ENCODE measurements around the gene SCAMP2. TPM values are rescaled to one million over a fixed set of nuclear protein-coding genes. Genes with fewer than 3 reads are reported as not detected.
A peak's percentile ranks its signal among the peaks of the same experiment; 100 is the strongest.

Gene SCAMP2
- total and polyA plus RNA-seq, 5 donors from 2014 or later: 107 to 194 (median 152) TPM

GRCh38 chr15:74821790-74822158 lies 51.4 kb downstream of the SCAMP2 start:
- no peak overlapping the region for H3K4me3 Mint-ChIP-seq
- H3K9me3 Mint-ChIP-seq: peaks cover 0 to 2% (median 0%) of the 10 kb centered on the region in 7 donors
- peaks cover 0 to 15% (median 2%) of the 10 kb centered on the region in 4 donors for H3K4me1 Mint-ChIP-seq
- Histone ChIP-seq H3K36me3 (ENCODE audit: control insufficient read depth, insufficient read depth, low read length) (no peaks in the 10 kb centered on the region), H3K27me3 (ENCODE audit: control insufficient read depth, insufficient read depth, low read length) (no peaks in the 10 kb centered on the region), H3K4me3 (ENCODE audit: low read depth, low read length) (no peak overlapping the region), H3K4me1 (ENCODE audit: control insufficient read depth, insufficient read depth, low read length, poor library complexity, severe bottlenecking) (peaks cover 4% of the 10 kb centered on the region), H3K9me3 (ENCODE audit: control insufficient read depth in 2 of 2, low read length in 2 of 2) (no peaks in the 10 kb centered on the region), H3K27ac (ENCODE audit: insufficient read depth, low read length, poor library complexity, severe bottlenecking) (no peak overlapping the region)
- no peak for ATAC-seq (ENCODE audit: low read depth in 2 of 2)
- no peak overlapping the region for H3K27ac Mint-ChIP-seq
- H3K36me3 Mint-ChIP-seq: no peaks in the 10 kb centered on the region
- peaks cover 12% of the 10 kb centered on the region for H3K27me3 Mint-ChIP-seq
- no peak for DNase-seq

- no peak overlapping the region for H3K27ac ChIP-seq (ENCODE audit: insufficient read depth, low read length, poor library complexity, severe bottlenecking)
- no peaks in the 10 kb centered on the region for H3K9me3 Mint-ChIP-seq
- ATAC-seq (ENCODE audit: low read depth in 2 of 2): no peak
These were observed 51.9 kb downstream of the SCAMP2 start for GRCh38 chr15:74821091-74821789.

GRCh38 chr15:74820056-74820455 lies 53.1 kb downstream of the SCAMP2 start:
- peaks cover 0 to 14% (median 2%) of the 10 kb centered on the region in 4 donors for H3K4me1 Mint-ChIP-seq
- Histone ChIP-seq H3K4me3 (ENCODE audit: low read depth, low read length) (no peak overlapping the region), H3K27ac (ENCODE audit: insufficient read depth, low read length, poor library complexity, severe bottlenecking) (no peak overlapping the region), H3K4me1 (ENCODE audit: control insufficient read depth, insufficient read depth, low read length, poor library complexity, severe bottlenecking) (peaks cover 4% of the 10 kb centered on the region), H3K27me3 (ENCODE audit: control insufficient read depth, insufficient read depth, low read length) (no peaks in the 10 kb centered on the region), H3K9me3 (ENCODE audit: control insufficient read depth in 2 of 2, low read length in 2 of 2) (no peaks in the 10 kb centered on the region), H3K36me3 (ENCODE audit: control insufficient read depth, insufficient read depth, low read length) (no peaks in the 10 kb centered on the region)
- no peak for ATAC-seq (ENCODE audit: low read depth in 2 of 2)
- H3K27me3 Mint-ChIP-seq: peaks cover 11% of the 10 kb centered on the region
- H3K9me3 Mint-ChIP-seq: no peaks in the 10 kb centered on the region
- peak overlapping the region in 1 of 3 donors; percentile 25 for H3K27ac Mint-ChIP-seq
- H3K36me3 Mint-ChIP-seq: no peaks in the 10 kb centered on the region
- no peak for DNase-seq
- no peak overlapping the region for H3K4me3 Mint-ChIP-seq

More at GRCh38 chr15:74821091-74821789, 51.9 kb downstream of the SCAMP2 start:
- no peaks in the 10 kb centered on the region for H3K9me3 ChIP-seq (ENCODE audit: control insufficient read depth in 2 of 2, low read length in 2 of 2)
- H3K27me3 ChIP-seq (ENCODE audit: control insufficient read depth, insufficient read depth, low read length): no peaks in the 10 kb centered on the region
- peaks cover 11% of the 10 kb centered on the region for H3K27me3 Mint-ChIP-seq
- peaks cover 4% of the 10 kb centered on the region for H3K4me1 ChIP-seq (ENCODE audit: control insufficient read depth, insufficient read depth, low read length, poor library complexity, severe bottlenecking)
- H3K27ac Mint-ChIP-seq: peak overlapping the region in 1 of 3 donors; percentile 29
- H3K36me3 ChIP-seq (ENCODE audit: control insufficient read depth, insufficient read depth, low read length): no peaks in the 10 kb centered on the region
- peaks cover 0 to 15% (median 2%) of the 10 kb centered on the region in 4 donors for H3K4me1 Mint-ChIP-seq
- no peak overlapping the region for H3K4me3 Mint-ChIP-seq
- no peak overlapping the region for H3K4me3 ChIP-seq (ENCODE audit: low read depth, low read length)
- no peaks in the 10 kb centered on the region for H3K36me3 Mint-ChIP-seq
- no peak for DNase-seq

GRCh38 chr15:74817370-74817737 lies 55.8 kb downstream of the SCAMP2 start:
- no peaks in the 10 kb centered on the region for H3K27me3 ChIP-seq (ENCODE audit: control insufficient read depth, insufficient read depth, low read length)
- H3K4me1 ChIP-seq (ENCODE audit: control insufficient read depth, insufficient read depth, low read length, poor library complexity, severe bottlenecking): peaks cover 4% of the 10 kb centered on the region
- H3K27me3 Mint-ChIP-seq: peaks cover 4% of the 10 kb centered on the region
- H3K36me3 Mint-ChIP-seq: no peaks in the 10 kb centered on the region
- ATAC-seq (ENCODE audit: low read depth in 2 of 2) (no peak), DNase-seq (no peak)
- no peak overlapping the region for H3K4me3 Mint-ChIP-seq
- no peak overlapping the region for H3K4me3 ChIP-seq (ENCODE audit: low read depth, low read length)
- no peak overlapping the region for H3K27ac ChIP-seq (ENCODE audit: insufficient read depth, low read length, poor library complexity, severe bottlenecking)
- H3K4me1 Mint-ChIP-seq: peaks cover 0 to 9% (median 6%) of the 10 kb centered on the region in 4 donors
- no peaks in the 10 kb centered on the region for H3K9me3 ChIP-seq (ENCODE audit: control insufficient read depth in 2 of 2, low read length in 2 of 2)
- no peaks in the 10 kb centered on the region for H3K9me3 Mint-ChIP-seq
- no peak overlapping the region for H3K27ac Mint-ChIP-seq
- no peaks in the 10 kb centered on the region for H3K36me3 ChIP-seq (ENCODE audit: control insufficient read depth, insufficient read depth, low read length)

- Mint-ChIP-seq H3K4me3 (no peak overlapping the region), H3K9me3 (no peaks in the 10 kb centered on the region), H3K4me1 (peaks cover 0 to 9% (median 6%) of the 10 kb centered on the region in 4 donors), H3K36me3 (no peaks in the 10 kb centered on the region), H3K27me3 (peaks cover 4% of the 10 kb centered on the region), H3K27ac (peak overlapping the region in 2 of 3 donors; percentile 71 to 90)
- Histone ChIP-seq H3K36me3 (ENCODE audit: control insufficient read depth, insufficient read depth, low read length) (no peaks in the 10 kb centered on the region), H3K27ac (ENCODE audit: insufficient read depth, low read length, poor library complexity, severe bottlenecking) (no peak overlapping the region), H3K27me3 (ENCODE audit: control insufficient read depth, insufficient read depth, low read length) (no peaks in the 10 kb centered on the region), H3K9me3 (ENCODE audit: control insufficient read depth in 2 of 2, low read length in 2 of 2) (no peaks in the 10 kb centered on the region), H3K4me3 (ENCODE audit: low read depth, low read length) (no peak overlapping the region), H3K4me1 (ENCODE audit: control insufficient read depth, insufficient read depth, low read length, poor library complexity, severe bottlenecking) (peaks cover 4% of the 10 kb centered on the region)
- ATAC-seq (ENCODE audit: low read depth in 2 of 2): no peak
- DNase-seq: no peak
These were observed 56.4 kb downstream of the SCAMP2 start for GRCh38 chr15:74816624-74817369.

GRCh38 chr15:74815961-74816360 lies 57.2 kb downstream of the SCAMP2 start:
- no peaks in the 10 kb centered on the region for H3K9me3 Mint-ChIP-seq
- Histone ChIP-seq H3K27me3 (ENCODE audit: control insufficient read depth, insufficient read depth, low read length) (no peaks in the 10 kb centered on the region), H3K4me1 (ENCODE audit: control insufficient read depth, insufficient read depth, low read length, poor library complexity, severe bottlenecking) (peaks cover 4% of the 10 kb centered on the region), H3K4me3 (ENCODE audit: low read depth, low read length) (no peak overlapping the region), H3K9me3 (ENCODE audit: control insufficient read depth in 2 of 2, low read length in 2 of 2) (no peaks in the 10 kb centered on the region), H3K27ac (ENCODE audit: insufficient read depth, low read length, poor library complexity, severe bottlenecking) (no peak overlapping the region), H3K36me3 (ENCODE audit: control insufficient read depth, insufficient read depth, low read length) (no peaks in the 10 kb centered on the region)
- peaks cover 0 to 9% (median 6%) of the 10 kb centered on the region in 4 donors for H3K4me1 Mint-ChIP-seq
- no peaks in the 10 kb centered on the region for H3K36me3 Mint-ChIP-seq
- H3K4me3 Mint-ChIP-seq: peak overlapping the region in 1 of 4 donors; percentile 51
- ATAC-seq (ENCODE audit: low read depth in 2 of 2): no peak
- H3K27ac Mint-ChIP-seq: no peak overlapping the region
- DNase-seq: no peak
- H3K27me3 Mint-ChIP-seq: peaks cover 4% of the 10 kb centered on the region

- Histone ChIP-seq H3K4me1 (ENCODE audit: control insufficient read depth, insufficient read depth, low read length, poor library complexity, severe bottlenecking) (peaks cover 4% of the 10 kb centered on the region), H3K36me3 (ENCODE audit: control insufficient read depth, insufficient read depth, low read length) (no peaks in the 10 kb centered on the region), H3K4me3 (ENCODE audit: low read depth, low read length) (no peak overlapping the region), H3K27me3 (ENCODE audit: control insufficient read depth, insufficient read depth, low read length) (no peaks in the 10 kb centered on the region), H3K27ac (ENCODE audit: insufficient read depth, low read length, poor library complexity, severe bottlenecking) (no peak overlapping the region), H3K9me3 (ENCODE audit: control insufficient read depth in 2 of 2, low read length in 2 of 2) (no peaks in the 10 kb centered on the region)
- Mint-ChIP-seq H3K27ac (no peak overlapping the region), H3K27me3 (peaks cover 4% of the 10 kb centered on the region), H3K4me1 (peaks cover 0 to 9% (median 6%) of the 10 kb centered on the region in 4 donors), H3K4me3 (peak overlapping the region in 1 of 4 donors; percentile 84), H3K9me3 (no peaks in the 10 kb centered on the region), H3K36me3 (no peaks in the 10 kb centered on the region)
- DNase-seq (no peak), ATAC-seq (ENCODE audit: low read depth in 2 of 2) (no peak)
These were observed 57.8 kb downstream of the SCAMP2 start for GRCh38 chr15:74815121-74815934.
